Trophoblast cell (in vitro differentiated cells and primary cell): Measurements from ENCODE around the gene CNNM2.

Experiments
- DNase-seq, 2 donors: peaks; one replicate each; pipeline ENCODE4 v3.0.0-alpha.2; 2016
- H2AFZ ChIP-seq: 2 replicates; pipeline ENCODE4 v1.6.1; 2013; ENCODE audit warnings: low read length, moderate library complexity, mild to moderate bottlenecking; ENCODE audit not compliant: insufficient read depth, poor library complexity
- H2AK5ac ChIP-seq: 2 replicates; pipeline ENCODE4 v1.6.1; 2013; ENCODE audit warnings: mild to moderate bottlenecking, low read length
- H2BK120ac ChIP-seq: 2 replicates; pipeline ENCODE4 v1.6.1; 2013; ENCODE audit warnings: low read length, mild to moderate bottlenecking, moderate library complexity; ENCODE audit not compliant: insufficient read depth, poor library complexity
- H2BK12ac ChIP-seq: 2 replicates; pipeline ENCODE4 v1.6.1; 2013; ENCODE audit warnings: mild to moderate bottlenecking, low read length, moderate library complexity
- H2BK5ac ChIP-seq: 2 replicates; pipeline ENCODE4 v1.6.1; 2013; ENCODE audit warnings: low read length, low read depth, moderate library complexity, mild to moderate bottlenecking; ENCODE audit not compliant: poor library complexity
- H3K14ac ChIP-seq: 2 replicates; pipeline ENCODE4 v1.6.1; 2013; ENCODE audit warnings: mild to moderate bottlenecking, low read length
- H3K18ac ChIP-seq: 2 replicates; pipeline ENCODE4 v1.6.1; 2013; ENCODE audit warnings: mild to moderate bottlenecking, low read length
- H3K23ac ChIP-seq: 2 replicates; pipeline ENCODE4 v1.6.1; 2013; ENCODE audit warnings: low read length
- H3K27ac ChIP-seq: 2 replicates; pipeline ENCODE4 v1.5.1; 2013; ENCODE audit warnings: low read depth, mild to moderate bottlenecking, inconsistent platforms, low read length, moderate library complexity
- H3K27me3 ChIP-seq: 2 replicates; pipeline ENCODE4 v1.6.1; 2013; ENCODE audit warnings: inconsistent platforms, mild to moderate bottlenecking, low read length, moderate library complexity; ENCODE audit not compliant: insufficient read depth
- H3K36me3 ChIP-seq, 2 experiments: 1 replicate in 1 of 2; 2 replicates in 1 of 2; pipeline ENCODE4 v1.6.1; 2013; ENCODE audit warnings: low read length in 2 of 2, mild to moderate bottlenecking in 2 of 2, moderate library complexity in 1 of 2; ENCODE audit not compliant: insufficient read depth in 2 of 2, control insufficient read depth in 1 of 2
- H3K4ac ChIP-seq: 2 replicates; pipeline ENCODE4 v1.6.1; 2013; ENCODE audit warnings: low read depth, mild to moderate bottlenecking, low read length, moderate library complexity
- H3K4me1 ChIP-seq, 2 experiments: 1 replicate in 1 of 2; 2 replicates in 1 of 2; pipeline ENCODE4 v1.6.1; 2013; ENCODE audit warnings: low read length in 2 of 2, mild to moderate bottlenecking in 2 of 2, moderate library complexity in 1 of 2; ENCODE audit not compliant: insufficient read depth in 2 of 2, control insufficient read depth in 1 of 2
- H3K4me2 ChIP-seq: 2 replicates; pipeline ENCODE4 v1.6.1; 2013; ENCODE audit warnings: inconsistent platforms, mild to moderate bottlenecking, low read length, moderate library complexity
- H3K4me3 ChIP-seq: 2 replicates; pipeline ENCODE4 v1.5.1; 2013; ENCODE audit warnings: mild to moderate bottlenecking, low read depth, low read length, inconsistent platforms
- H3K79me1 ChIP-seq: one replicate; pipeline ENCODE4 v1.6.1; 2013; ENCODE audit warnings: low read length
- H3K79me2 ChIP-seq: 2 replicates; pipeline ENCODE4 v1.6.1; 2013; ENCODE audit warnings: low read length, mild to moderate bottlenecking; ENCODE audit not compliant: control insufficient read depth, insufficient read depth, poor library complexity
- H3K9ac ChIP-seq: 2 replicates; pipeline ENCODE4 v1.6.1; 2013; ENCODE audit warnings: mild to moderate bottlenecking, low read length
- H3K9me3 ChIP-seq: 2 replicates; pipeline ENCODE4 v1.6.1; 2013; ENCODE audit warnings: low read depth, mild to moderate bottlenecking, control low read depth, inconsistent platforms, low read length; ENCODE audit not compliant: insufficient read depth
- H4K12ac ChIP-seq: 2 replicates; pipeline ENCODE4 v1.6.1; 2013; ENCODE audit warnings: low read depth, mild to moderate bottlenecking, low read length, moderate library complexity
- H4K8ac ChIP-seq: 2 replicates; pipeline ENCODE4 v1.6.1; 2013; ENCODE audit warnings: low read depth, mild to moderate bottlenecking, low read length, moderate library complexity
- H4K91ac ChIP-seq: one replicate; pipeline ENCODE4 v1.6.1; 2013; ENCODE audit warnings: low read depth, mild to moderate bottlenecking, low read length, moderate library complexity
- WGBS: extraction: QIAGEN DNeasy Blood & Tissue Kit; methylation state at CpG from one replicate; pipeline ENCODE4 v1.1.7; 2013; ENCODE audit warnings: missing lambda C conversion rate; ENCODE audit not compliant: insufficient read length, insufficient coverage; ENCODE audit errors: extremely low coverage; 5-methylcytosine and 5-hydroxymethylcytosine counted together

Gene CNNM2

GRCh38 chr10:103007017-103007416 lies 88.9 kb downstream of the CNNM2 start:
- Histone ChIP-seq H2BK12ac (no peak overlapping the region), H3K14ac (no peak overlapping the region), H4K12ac (no peak overlapping the region), H2AK5ac (no peak overlapping the region), H3K79me1 (no peaks in the 10 kb centered on the region), H3K27me3 (no peaks in the 10 kb centered on the region), H3K23ac (no peak overlapping the region), H3K18ac (no peak overlapping the region), H2BK120ac (no peak overlapping the region), H4K91ac (no peak overlapping the region), H3K9me3 (no peaks in the 10 kb centered on the region), H3K27ac (no peak overlapping the region), H3K79me2 (no peaks in the 10 kb centered on the region), H2AFZ (no peak overlapping the region), H3K9ac (no peak overlapping the region), H4K8ac (no peak overlapping the region), H3K4ac (no peak overlapping the region), H3K4me3 (no peak overlapping the region), H3K4me1 (no peaks in the 10 kb centered on the region), H2BK5ac (no peak overlapping the region), H3K36me3 (no peaks in the 10 kb centered on the region), H3K4me2 (no peak overlapping the region)
- no CpG with 5 or more reads among the region's 5 CpGs for WGBS
- no peak for DNase-seq

- WGBS = no CpG with 5 or more reads among the region's 5 CpGs
- H3K4me3 ChIP-seq = no peak overlapping the region
These were observed 95.3 kb downstream of the CNNM2 start for GRCh38 chr10:103013416-103013815.

GRCh38 chr10:103019425-103019824 lies 101.3 kb downstream of the CNNM2 start:
- H4K91ac ChIP-seq = no peak overlapping the region

More at GRCh38 chr10:103013416-103013815, 95.3 kb downstream of the CNNM2 start:
- H3K9me3 ChIP-seq = no peaks in the 10 kb centered on the region
- H4K12ac ChIP-seq = no peak overlapping the region
- no peak overlapping the region for H4K8ac ChIP-seq
- no peaks in the 10 kb centered on the region for H3K4me1 ChIP-seq
- H2AFZ ChIP-seq = no peak overlapping the region
- DNase-seq = no peak
- H3K14ac ChIP-seq = no peak overlapping the region
- no peak overlapping the region for H2BK120ac ChIP-seq
- H2AK5ac ChIP-seq = no peak overlapping the region
- H3K4me2 ChIP-seq = no peak overlapping the region
- H3K79me2 ChIP-seq = no peaks in the 10 kb centered on the region
- H3K9ac ChIP-seq = no peak overlapping the region
- H3K27ac ChIP-seq = no peak overlapping the region
- no peak overlapping the region for H3K18ac ChIP-seq
- no peaks in the 10 kb centered on the region for H3K79me1 ChIP-seq
- no peak overlapping the region for H2BK12ac ChIP-seq
- H3K27me3 ChIP-seq = no peaks in the 10 kb centered on the region
- no peak overlapping the region for H3K4ac ChIP-seq
- H3K23ac ChIP-seq = no peak overlapping the region
- H3K36me3 ChIP-seq = no peaks in the 10 kb centered on the region
- H2BK5ac ChIP-seq = no peak overlapping the region
- H4K91ac ChIP-seq = no peak overlapping the region

GRCh38 chr10:103021150-103021899 lies 103.2 kb downstream of the CNNM2 start:
- H2BK120ac ChIP-seq = no peak overlapping the region
- H3K27ac ChIP-seq = no peak overlapping the region
- H2BK5ac ChIP-seq = no peak overlapping the region
- H3K36me3 ChIP-seq = no peaks in the 10 kb centered on the region
- H2AK5ac ChIP-seq = no peak overlapping the region
- no peak overlapping the region for H3K4me3 ChIP-seq
- WGBS = no CpG with 5 or more reads among the region's 18 CpGs
- no peak overlapping the region for H4K12ac ChIP-seq
- H3K27me3 ChIP-seq = no peaks in the 10 kb centered on the region
- H3K9me3 ChIP-seq = no peaks in the 10 kb centered on the region
- H3K79me2 ChIP-seq = no peaks in the 10 kb centered on the region
- no peak overlapping the region for H3K23ac ChIP-seq
- no peaks in the 10 kb centered on the region for H3K79me1 ChIP-seq
- H2BK12ac ChIP-seq = no peak overlapping the region
- no peak overlapping the region for H3K9ac ChIP-seq
- H4K8ac ChIP-seq = no peak overlapping the region
- H3K14ac ChIP-seq = no peak overlapping the region
- H3K4me1 ChIP-seq = peaks cover 5% of the 10 kb centered on the region in 2 experiments
- DNase-seq = peak in 1 of 2 donors; percentile 29
- no peak overlapping the region for H4K91ac ChIP-seq
- H2AFZ ChIP-seq = no peak overlapping the region
- H3K4ac ChIP-seq = no peak overlapping the region
- no peak overlapping the region for H3K18ac ChIP-seq
- no peak overlapping the region for H3K4me2 ChIP-seq

More at GRCh38 chr10:103019425-103019824, 101.3 kb downstream of the CNNM2 start:
- Histone ChIP-seq H3K9ac (no peak overlapping the region), H2BK5ac (no peak overlapping the region), H3K4me2 (no peak overlapping the region), H3K4me3 (no peak overlapping the region), H3K9me3 (no peaks in the 10 kb centered on the region), H3K4ac (no peak overlapping the region), H2AFZ (no peak overlapping the region), H3K27ac (no peak overlapping the region), H3K36me3 (no peaks in the 10 kb centered on the region), H3K79me1 (no peaks in the 10 kb centered on the region), H3K27me3 (no peaks in the 10 kb centered on the region), H3K4me1 (peaks cover 5% of the 10 kb centered on the region in 2 experiments), H2AK5ac (no peak overlapping the region), H3K18ac (no peak overlapping the region), H2BK120ac (no peak overlapping the region), H4K8ac (no peak overlapping the region), H4K12ac (no peak overlapping the region), H2BK12ac (no peak overlapping the region), H3K14ac (no peak overlapping the region), H3K23ac (no peak overlapping the region), H3K79me2 (no peaks in the 10 kb centered on the region)
- DNase-seq = no peak
- no CpG with 5 or more reads among the region's 3 CpGs for WGBS
